IMR-90 (cell line): ENCODE measurements around the gene C13orf46. TPM values are rescaled to one million over a fixed set of nuclear protein-coding genes. Genes with fewer than 3 reads are reported as not detected.
A peak's percentile ranks its signal among the peaks of the same experiment; 100 is the strongest.

Source experiments
- ATAC-seq: fragments of 200-7000 bp; cut with Tn5 transposase; 2 replicates; pipeline ENCODE4 v1.9.1; 2020; ENCODE audit warnings: low read depth, mild to moderate bottlenecking, moderate library complexity
- BruUV-seq: library from RNA; stranded (reverse); fragments of 400-500 nt; replicated peaks from 2 replicates; lab custom pipeline; 2021; lab: Mats Ljungman, UMichigan
- CTCF ChIA-PET: fragments of 300-600 bp; formaldehyde crosslinking; extraction: SDS; loops from one replicate; lab custom pipeline; 2021; ENCODE audit warnings: antibody characterized with exemption; lab: Yijun Ruan, JAX
- POLR2A ChIA-PET: fragments of 300-600 bp; sonication (Branson Sonifier 250); formaldehyde crosslinking; loops from one replicate; lab custom pipeline; 2022; ENCODE audit warnings: antibody characterized with exemption; ENCODE audit not compliant: unreplicated experiment; lab: Charles Lee
- DNase-seq: peaks from one replicate; pipeline ENCODE4 v3.0.0; 2013
- H2AFZ ChIP-seq: replicated peaks from 2 replicates; pipeline ENCODE3; 2013; ENCODE audit warnings: low read length, mild to moderate bottlenecking; ENCODE audit not compliant: poor library complexity
- H2AK5ac ChIP-seq: 2 replicates; pipeline ENCODE4 v1.6.1; 2013; ENCODE audit warnings: low read depth, low read length, inconsistent platforms
- H2AK9ac ChIP-seq: replicated peaks from 2 replicates; pipeline ENCODE3; 2013; ENCODE audit warnings: mild to moderate bottlenecking, low read depth, low read length, moderate library complexity; ENCODE audit not compliant: poor library complexity
- H2BK120ac ChIP-seq: 2 replicates; pipeline ENCODE4 v1.6.1; 2013; ENCODE audit warnings: low read depth, low read length, inconsistent platforms
- H2BK15ac ChIP-seq: 3 replicates; pipeline ENCODE4 v1.6.1; 2013; ENCODE audit warnings: low read depth, low read length, inconsistent platforms
- H2BK20ac ChIP-seq: 2 replicates; pipeline ENCODE4 v1.6.1; 2013; ENCODE audit warnings: low read depth, mild to moderate bottlenecking, inconsistent platforms, low read length, moderate library complexity
- H2BK5ac ChIP-seq: 2 replicates; pipeline ENCODE4 v1.6.1; 2013; ENCODE audit warnings: mild to moderate bottlenecking, low read depth, low read length, inconsistent platforms; ENCODE audit not compliant: poor library complexity, severe bottlenecking
- H3K14ac ChIP-seq: replicated peaks from 2 replicates; pipeline ENCODE4 v1.6.1; 2013; ENCODE audit warnings: low read depth, low read length, inconsistent platforms
- H3K18ac ChIP-seq: 2 replicates; pipeline ENCODE4 v1.6.1; 2013; ENCODE audit warnings: low read depth, low read length, control low read depth
- H3K23ac ChIP-seq: 2 replicates; pipeline ENCODE4 v1.6.1; 2013; ENCODE audit warnings: low read depth, low read length, inconsistent platforms
- H3K27ac ChIP-seq: 2 replicates; pipeline ENCODE4 v1.5.1; 2013; ENCODE audit warnings: mild to moderate bottlenecking, control low read depth, low read length; ENCODE audit not compliant: insufficient read depth
- H3K27me3 ChIP-seq: 2 replicates; pipeline ENCODE4 v1.6.1; 2013; ENCODE audit warnings: low read length; ENCODE audit not compliant: control insufficient read depth, insufficient read depth
- H3K36me3 ChIP-seq: 2 replicates; pipeline ENCODE4 v1.6.1; 2013; ENCODE audit warnings: low read length, mixed read lengths; ENCODE audit not compliant: control insufficient read depth, insufficient read depth
- H3K4ac ChIP-seq: 2 replicates; pipeline ENCODE4 v1.6.1; 2013; ENCODE audit warnings: low read depth, low read length, inconsistent platforms
- H3K4me1 ChIP-seq: 2 replicates; pipeline ENCODE4 v1.6.1; 2013; ENCODE audit warnings: low read length, mixed read lengths; ENCODE audit not compliant: control insufficient read depth, insufficient read depth
- H3K4me2 ChIP-seq: 2 replicates; pipeline ENCODE4 v1.6.1; 2013; ENCODE audit warnings: low read depth, mild to moderate bottlenecking, control low read depth, low read length, moderate library complexity
- H3K4me3 ChIP-seq: 2 replicates; pipeline ENCODE4 v1.5.1; 2013; ENCODE audit warnings: low read depth, mild to moderate bottlenecking, control low read depth, low read length, moderate library complexity; ENCODE audit not compliant: insufficient read depth
- H3K56ac ChIP-seq: 2 replicates; pipeline ENCODE4 v1.6.1; 2013; ENCODE audit warnings: low read length, inconsistent platforms; ENCODE audit not compliant: insufficient read depth; ENCODE audit errors: extremely low read depth
- H3K79me1 ChIP-seq, 2 experiments: 2 replicates each; pipeline ENCODE4 v1.6.1; 2013; ENCODE audit warnings: low read length in 2 of 2, inconsistent platforms in 1 of 2, low read depth in 1 of 2
- H3K9ac ChIP-seq: 2 replicates; pipeline ENCODE4 v1.6.1; 2013; ENCODE audit warnings: low read depth, low read length, control low read depth
- H3K9me1 ChIP-seq: 2 replicates; pipeline ENCODE4 v1.6.1; 2013; ENCODE audit warnings: low read length, inconsistent platforms; ENCODE audit not compliant: insufficient read depth
- H3K9me3 ChIP-seq: 2 replicates; pipeline ENCODE4 v1.6.1; 2013; ENCODE audit warnings: low read length; ENCODE audit not compliant: control insufficient read depth, insufficient read depth
- H4K20me1 ChIP-seq: 2 replicates; pipeline ENCODE4 v1.6.1; 2013; ENCODE audit warnings: low read length, inconsistent platforms; ENCODE audit not compliant: insufficient read depth
- H4K5ac ChIP-seq: 2 replicates; pipeline ENCODE4 v1.6.1; 2013; ENCODE audit warnings: mild to moderate bottlenecking, low read depth, low read length, control low read depth
- H4K8ac ChIP-seq, 2 experiments: 2 replicates each; pipeline ENCODE4 v1.6.1; 2013; ENCODE audit warnings: low read depth in 2 of 2, low read length in 2 of 2, control low read depth in 1 of 2, inconsistent platforms in 1 of 2
- H4K91ac ChIP-seq: 2 replicates; pipeline ENCODE4 v1.6.1; 2013; ENCODE audit warnings: low read depth, low read length, inconsistent platforms; ENCODE audit not compliant: insufficient read depth
- BHLHE40 ChIP-seq: fragments of 150-350 bp; IDR thresholded peaks from 2 replicates; pipeline ENCODE4 v1.6.1; 2016; ENCODE audit warnings: mild to moderate bottlenecking, low read depth, low read length
- CEBPB ChIP-seq: IDR thresholded peaks from 2 replicates; pipeline ENCODE4 v1.6.1; 2012; ENCODE audit warnings: low read depth, low read length, improper control_type of control experiment
- FOS ChIP-seq: fragments of 150-350 bp; IDR thresholded peaks from 2 replicates; pipeline ENCODE4 v1.6.1; 2016; ENCODE audit warnings: low read depth, low read length
- MXI1 ChIP-seq: IDR thresholded peaks from 2 replicates; pipeline ENCODE4 v1.6.1; 2012; ENCODE audit warnings: low read depth, mild to moderate bottlenecking, low read length, moderate library complexity, borderline replicate concordance
- NFE2L2 ChIP-seq: fragments of 150-350 bp; IDR thresholded peaks from 2 replicates; pipeline ENCODE4 v1.6.1; 2016; ENCODE audit warnings: low read depth, mild to moderate bottlenecking, low read length
- RCOR1 ChIP-seq: IDR thresholded peaks from 2 replicates; pipeline ENCODE4 v1.6.1; 2012; ENCODE audit warnings: mild to moderate bottlenecking, low read length, improper control_type of control experiment; ENCODE audit not compliant: insufficient replicate concordance
- WGBS, 2 experiments: methylation state at CpG; one replicate each; pipeline versions ENCODE4 v1.1.5 to v1.1.7; 2013; ENCODE audit warnings: missing lambda C conversion rate in 2 of 2; ENCODE audit not compliant: insufficient read length in 1 of 2; ENCODE audit errors: extremely low coverage in 2 of 2; 5-methylcytosine and 5-hydroxymethylcytosine counted together
- dilution Hi-C: fragments of 300-500 bp; cut with HindIII; formaldehyde crosslinking; loops from one replicate; pipeline ENCODE4 v1.14.3; 2018; ENCODE audit warnings: low sequenced_read_pairs; ENCODE audit not compliant: unreplicated experiment
- in situ Hi-C: fragments of 300-500 bp; cut with MboI; formaldehyde crosslinking; loops from 3 replicates; pipeline ENCODE4 v1.14.3; 2019; ENCODE audit warnings: low sequenced_read_pairs, inconsistent platforms, mixed read lengths
- intact Hi-C: fragments of 100-400 bp; cut with micrococcal nuclease; formaldehyde crosslinking; loops from 2 replicates; pipeline ENCODE4 v1.10.0; 2022
- polyA plus RNA-seq, 3 experiments: library from polyadenylated mRNA; depleted of rRNA; stranded (reverse); fragments of >200 nt; gene quantifications; 2 replicates each; pipeline ENCODE4 v1.2.3, GENCODE V29; 2012; ENCODE audit warnings: low replicate concordance in 1 of 3
- total RNA-seq: library from RNA; depleted of rRNA; stranded (reverse); fragments of >200 nt; gene quantifications from 2 replicates; pipeline ENCODE4 v1.2.3, GENCODE V29; 2012
- TF ChIP-seq, protein P1 (sequence below): fragments of 150-350 bp; IDR thresholded peaks from 2 replicates; pipeline ENCODE4 v1.6.1; 2017; ENCODE audit warnings: mild to moderate bottlenecking, antibody characterized with exemption, low read length, low read depth
- TF ChIP-seq, protein P2 (sequence below): conservative IDR thresholded peaks from 2 replicates; pipeline ENCODE4 v1.5.1; 2012; ENCODE audit warnings: mild to moderate bottlenecking, low read depth, low read length, improper control_type of control experiment

The C13orf46 gene
- total and polyA plus RNA-seq, 2 of the 4 experiments (the other 2 are of a cell fraction): under 0.01 to 2.1 TPM

DNA sequence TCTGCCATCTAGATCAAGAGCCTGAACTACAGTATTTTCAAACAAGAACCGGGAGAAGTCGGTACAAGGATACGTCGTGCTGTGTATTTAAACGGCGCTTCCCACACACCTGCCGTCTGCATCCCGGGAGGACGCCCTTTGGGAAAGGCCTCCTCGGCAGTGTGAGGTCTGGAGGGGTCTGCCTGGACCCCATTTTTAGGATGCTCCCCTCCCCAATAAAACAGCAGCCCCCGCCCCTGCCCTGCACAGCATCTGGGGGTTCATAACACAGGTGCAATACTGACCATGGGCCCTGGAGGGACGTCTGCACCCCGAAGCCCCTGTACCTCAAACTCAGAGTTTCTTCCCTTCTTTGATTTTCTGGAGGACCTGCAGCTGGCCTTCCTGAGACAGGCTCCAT lies 4.1 kb upstream of the C13orf46 start:
- WGBS, 2 experiments: 100% methylated on average over 1 of the region's 13 CpGs; no CpG with 5 or more reads in 1 of the 2 experiments
- ChIA-PET CTCF (no interaction called here), POLR2A (no interaction called here)
- Histone ChIP-seq H3K23ac (no peak overlapping the region), H2AK9ac (no peak overlapping the region), H3K56ac (no peak overlapping the region), H3K79me1 (peaks cover 9 to 69% of the 10 kb centered on the region in 2 experiments; a peak in 3 of 4 replicates), H3K14ac (no peak overlapping the region), H2BK5ac (no peak overlapping the region), H3K4ac (no peak overlapping the region), H3K4me3 (no peak overlapping the region), H2AFZ (no peak overlapping the region), H4K5ac (no peak overlapping the region), H3K18ac (no peak overlapping the region), H3K27me3 (no peaks in the 10 kb centered on the region), H4K91ac (no peak overlapping the region), H2BK15ac (no peak overlapping the region), H3K36me3 (peaks cover 80% of the 10 kb centered on the region), H4K8ac (no peak overlapping the region), H2BK120ac (no peak overlapping the region), H2AK5ac (no peak overlapping the region), H3K9me1 (peaks cover 33% of the 10 kb centered on the region), H2BK20ac (no peak overlapping the region), H3K4me2 (no peak overlapping the region), H3K9me3 (no peaks in the 10 kb centered on the region), H3K9ac (no peak overlapping the region), H4K20me1 (peaks cover 21% of the 10 kb centered on the region), H3K27ac (no peak overlapping the region), H3K4me1 (peaks cover 10% of the 10 kb centered on the region)
- dilution Hi-C loops (no loop called here), intact Hi-C loops (no loop called here), in situ Hi-C loops (no loop called here)
- TF ChIP-seq, protein P1, sequence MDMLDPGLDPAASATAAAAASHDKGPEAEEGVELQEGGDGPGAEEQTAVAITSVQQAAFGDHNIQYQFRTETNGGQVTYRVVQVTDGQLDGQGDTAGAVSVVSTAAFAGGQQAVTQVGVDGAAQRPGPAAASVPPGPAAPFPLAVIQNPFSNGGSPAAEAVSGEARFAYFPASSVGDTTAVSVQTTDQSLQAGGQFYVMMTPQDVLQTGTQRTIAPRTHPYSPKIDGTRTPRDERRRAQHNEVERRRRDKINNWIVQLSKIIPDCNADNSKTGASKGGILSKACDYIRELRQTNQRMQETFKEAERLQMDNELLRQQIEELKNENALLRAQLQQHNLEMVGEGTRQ: no peak
- no peak for TF ChIP-seq FOS
- TF ChIP-seq CEBPB: no peak
- TF ChIP-seq, protein P2, sequence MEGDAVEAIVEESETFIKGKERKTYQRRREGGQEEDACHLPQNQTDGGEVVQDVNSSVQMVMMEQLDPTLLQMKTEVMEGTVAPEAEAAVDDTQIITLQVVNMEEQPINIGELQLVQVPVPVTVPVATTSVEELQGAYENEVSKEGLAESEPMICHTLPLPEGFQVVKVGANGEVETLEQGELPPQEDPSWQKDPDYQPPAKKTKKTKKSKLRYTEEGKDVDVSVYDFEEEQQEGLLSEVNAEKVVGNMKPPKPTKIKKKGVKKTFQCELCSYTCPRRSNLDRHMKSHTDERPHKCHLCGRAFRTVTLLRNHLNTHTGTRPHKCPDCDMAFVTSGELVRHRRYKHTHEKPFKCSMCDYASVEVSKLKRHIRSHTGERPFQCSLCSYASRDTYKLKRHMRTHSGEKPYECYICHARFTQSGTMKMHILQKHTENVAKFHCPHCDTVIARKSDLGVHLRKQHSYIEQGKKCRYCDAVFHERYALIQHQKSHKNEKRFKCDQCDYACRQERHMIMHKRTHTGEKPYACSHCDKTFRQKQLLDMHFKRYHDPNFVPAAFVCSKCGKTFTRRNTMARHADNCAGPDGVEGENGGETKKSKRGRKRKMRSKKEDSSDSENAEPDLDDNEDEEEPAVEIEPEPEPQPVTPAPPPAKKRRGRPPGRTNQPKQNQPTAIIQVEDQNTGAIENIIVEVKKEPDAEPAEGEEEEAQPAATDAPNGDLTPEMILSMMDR: no peak
- no peak for TF ChIP-seq NFE2L2
- TF ChIP-seq BHLHE40: no peak
- TF ChIP-seq MXI1: no peak
- no peak for TF ChIP-seq RCOR1
- BruUV-seq: TSS peak; percentile 85
- no peak for DNase-seq
- no peak for ATAC-seq
